ENCODE results near the gene TTBK2. TPM values are rescaled to one million over a fixed set of nuclear protein-coding genes. Genes with fewer than 3 reads are reported as not detected.
"Not testable (repeated sequence)": the region's sequence is repeated elsewhere in the genome, so short reads cannot be mapped to it uniquely, and the experiment has no call there.

Gene TTBK2
- total and polyA plus RNA-seq, 9 donors: 5.2 to 28.7 (median 20.2) TPM

DNA sequence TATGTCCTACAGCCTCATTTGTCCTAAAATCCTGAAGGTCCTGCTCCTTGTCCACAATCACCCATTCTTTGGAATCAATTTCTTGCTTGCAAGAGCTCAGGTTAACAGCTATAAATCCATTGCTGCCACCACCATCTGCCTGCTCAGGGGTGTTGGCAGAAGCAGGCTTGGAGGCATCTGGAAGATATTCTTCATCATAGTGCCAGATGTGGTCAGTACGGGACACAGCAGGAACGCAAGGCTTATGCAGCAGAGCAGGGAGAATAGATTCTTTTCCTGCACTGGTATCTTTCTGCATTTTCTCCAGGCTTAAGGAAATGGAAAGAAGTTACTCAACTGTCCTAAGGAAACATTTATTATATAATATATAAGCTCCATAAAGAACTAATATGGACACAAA, 145.2 kb downstream of the TTBK2 start:
- intact Hi-C loops (cut with DNase I): no loop called here
- Histone ChIP-seq H3K27ac (no peak overlapping the region), H3K4me1 (ENCODE audit: insufficient read depth) (no peaks in the 10 kb centered on the region), H3K36me3 (no peaks in the 10 kb centered on the region), H3K27me3 (no peaks in the 10 kb centered on the region), H3K9me3 (no peaks in the 10 kb centered on the region), H3K4me3 (no peak overlapping the region)
- 86 to 92% (median 90%) methylated on average over 2 of the region's 2 CpGs for WGBS, 3 donors
- no peak for DNase-seq
- TF ChIP-seq POLR2A (IDR thresholded peaks at IDR 0.05) (no peak), EP300 (IDR thresholded peaks at IDR 0.05) (no peak)
- TF ChIP-seq, protein P1, sequence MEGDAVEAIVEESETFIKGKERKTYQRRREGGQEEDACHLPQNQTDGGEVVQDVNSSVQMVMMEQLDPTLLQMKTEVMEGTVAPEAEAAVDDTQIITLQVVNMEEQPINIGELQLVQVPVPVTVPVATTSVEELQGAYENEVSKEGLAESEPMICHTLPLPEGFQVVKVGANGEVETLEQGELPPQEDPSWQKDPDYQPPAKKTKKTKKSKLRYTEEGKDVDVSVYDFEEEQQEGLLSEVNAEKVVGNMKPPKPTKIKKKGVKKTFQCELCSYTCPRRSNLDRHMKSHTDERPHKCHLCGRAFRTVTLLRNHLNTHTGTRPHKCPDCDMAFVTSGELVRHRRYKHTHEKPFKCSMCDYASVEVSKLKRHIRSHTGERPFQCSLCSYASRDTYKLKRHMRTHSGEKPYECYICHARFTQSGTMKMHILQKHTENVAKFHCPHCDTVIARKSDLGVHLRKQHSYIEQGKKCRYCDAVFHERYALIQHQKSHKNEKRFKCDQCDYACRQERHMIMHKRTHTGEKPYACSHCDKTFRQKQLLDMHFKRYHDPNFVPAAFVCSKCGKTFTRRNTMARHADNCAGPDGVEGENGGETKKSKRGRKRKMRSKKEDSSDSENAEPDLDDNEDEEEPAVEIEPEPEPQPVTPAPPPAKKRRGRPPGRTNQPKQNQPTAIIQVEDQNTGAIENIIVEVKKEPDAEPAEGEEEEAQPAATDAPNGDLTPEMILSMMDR (IDR thresholded peaks at IDR 0.05): no peak

DNA sequence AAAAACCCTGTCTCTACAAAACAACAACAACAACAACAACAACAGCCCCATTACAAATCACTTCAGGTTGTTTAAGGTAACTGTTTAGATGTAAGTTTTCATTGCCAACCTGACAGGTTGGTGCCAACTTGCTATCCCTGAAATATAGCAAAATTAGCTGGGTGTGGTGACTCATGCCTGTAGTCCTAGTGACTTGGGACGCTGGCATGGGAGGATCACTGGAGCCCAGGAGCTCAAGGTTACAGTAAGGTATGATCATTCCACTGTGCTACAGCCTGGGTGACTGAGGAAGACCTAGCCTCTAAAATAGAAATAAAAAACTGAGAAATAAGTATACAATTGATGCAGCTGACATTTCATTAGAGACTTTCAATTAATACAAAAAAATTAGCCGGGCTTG, 147.7 kb downstream of the TTBK2 start:
- H3K36me3 ChIP-seq: no peaks in the 10 kb centered on the region

DNA sequence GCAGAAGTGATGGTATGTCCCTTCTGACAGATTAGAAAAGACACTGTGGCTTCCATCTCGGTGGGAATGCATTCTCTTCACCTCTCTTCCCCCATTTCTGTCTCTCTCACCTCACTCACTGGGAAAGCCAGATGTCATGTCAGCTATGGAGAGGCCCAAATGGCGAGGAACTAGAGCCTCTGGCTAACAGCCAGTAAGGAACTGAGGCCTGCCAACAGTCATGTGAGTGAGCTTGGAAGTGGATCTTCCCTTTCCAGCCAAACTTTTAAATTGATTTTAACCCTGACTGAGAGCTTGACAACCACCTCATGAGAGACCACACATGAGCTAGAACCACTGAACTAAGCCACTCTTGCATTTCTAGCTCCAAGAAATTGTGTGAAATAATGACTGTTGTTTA, 148.4 kb downstream of the TTBK2 start:
- Histone ChIP-seq H3K4me3 (no peak overlapping the region), H3K9me3 (no peaks in the 10 kb centered on the region), H3K27ac (no peak overlapping the region), H3K4me1 (ENCODE audit: insufficient read depth) (no peaks in the 10 kb centered on the region), H3K36me3 (no peaks in the 10 kb centered on the region), H3K27me3 (no peaks in the 10 kb centered on the region)
- intact Hi-C loops (cut with DNase I): no loop called here
- WGBS, 3 donors: 43 to 58% (median 54%) methylated on average over 2 of the region's 2 CpGs
- TF ChIP-seq EP300 (IDR thresholded peaks at IDR 0.05) (no peak), POLR2A (IDR thresholded peaks at IDR 0.05) (no peak)
- TF ChIP-seq, protein P1 (IDR thresholded peaks at IDR 0.05): no peak
- DNase-seq: peak in 2 of 5 donors; percentile 24 to 31

More for the DNA sequence above, 147.7 kb downstream of the TTBK2 start:
- no peak overlapping the region for H3K4me3 ChIP-seq
- no peaks in the 10 kb centered on the region for H3K4me1 ChIP-seq (ENCODE audit: insufficient read depth)
- 85 to 94% (median 94%) methylated on average over 2 of the region's 2 CpGs for WGBS, 3 donors
- DNase-seq: no peak
- H3K27me3 ChIP-seq: no peaks in the 10 kb centered on the region
- TF ChIP-seq EP300 (IDR thresholded peaks at IDR 0.05) (no peak), POLR2A (IDR thresholded peaks at IDR 0.05) (no peak)
- TF ChIP-seq, protein P1 (IDR thresholded peaks at IDR 0.05): no peak
- no peak overlapping the region for H3K27ac ChIP-seq
- intact Hi-C loops (cut with DNase I): no loop called here
- H3K9me3 ChIP-seq: no peaks in the 10 kb centered on the region

GRCh38 chr15:42766109-42766508, 154.5 kb downstream of the TTBK2 start:
- WGBS, 3 donors: 80 to 99% (median 85%) methylated on average over 4 of the region's 4 CpGs
- H3K9me3 ChIP-seq; H3K4me3 ChIP-seq; H3K27me3 ChIP-seq; intact Hi-C loops (cut with DNase I); DNase-seq; H3K36me3 ChIP-seq; H3K4me1 ChIP-seq (ENCODE audit: insufficient read depth); H3K27ac ChIP-seq: not testable (repeated sequence)

DNA sequence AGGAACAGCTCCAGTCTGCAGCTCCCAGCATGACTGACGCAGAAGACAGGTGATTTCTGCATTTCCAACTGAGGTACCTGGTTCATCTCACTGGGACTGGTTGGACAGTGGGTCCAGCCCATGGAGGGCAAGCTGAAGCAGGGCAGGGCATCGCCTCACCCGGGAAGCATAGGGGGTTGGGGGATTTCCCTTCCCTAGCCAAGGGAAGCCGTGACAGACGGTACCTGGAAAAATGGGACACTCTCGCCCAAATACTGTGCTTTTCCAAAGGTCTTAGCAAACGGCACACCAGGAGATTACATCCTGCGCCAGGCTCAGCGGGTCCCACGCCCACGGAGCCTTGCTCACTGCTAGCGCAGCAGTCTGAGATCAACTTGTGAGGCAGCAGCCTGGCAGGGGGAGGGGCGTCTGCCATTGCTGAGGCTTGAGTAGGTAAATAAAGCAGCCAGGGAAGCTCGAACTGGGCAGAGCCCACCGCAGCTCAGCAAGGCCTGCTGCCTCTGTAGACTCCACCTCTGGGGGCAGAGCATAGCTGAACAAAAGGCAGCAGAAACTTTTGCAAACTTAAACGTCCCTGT, 156.3 kb downstream of the TTBK2 start:
- H3K4me1 ChIP-seq (ENCODE audit: insufficient read depth); H3K27ac ChIP-seq; H3K27me3 ChIP-seq; DNase-seq; H3K9me3 ChIP-seq; H3K36me3 ChIP-seq; H3K4me3 ChIP-seq; intact Hi-C loops (cut with DNase I): not testable (repeated sequence)
- WGBS, 3 donors: 80 to 91% (median 87%) methylated on average over 16 of the region's 16 CpGs

GRCh38 chr15:42761813-42762212, 158.8 kb downstream of the TTBK2 start:
- H3K27ac ChIP-seq; H3K9me3 ChIP-seq; H3K4me1 ChIP-seq (ENCODE audit: insufficient read depth); H3K36me3 ChIP-seq; intact Hi-C loops (cut with DNase I); H3K4me3 ChIP-seq; DNase-seq; H3K27me3 ChIP-seq: not testable (repeated sequence)
- 91 to 96% (median 92%) methylated on average over 2 of the region's 2 CpGs for WGBS, 3 donors
